Heart right ventricle (tissue), 16 donors: ENCODE results near the gene GAB2. TPM values are rescaled to one million over a fixed set of nuclear protein-coding genes. Genes with fewer than 3 reads are reported as not detected.

Experiments
- ATAC-seq, 8 donors: fragments of 200-7000 bp; cut with Tn5 transposase; one replicate each; pipeline ENCODE4 v1.9.1; 2020; ENCODE audit warnings: mild to moderate bottlenecking in 8 of 8, moderate library complexity in 8 of 8, moderate number of reproducible peaks in 1 of 8
- DNase-seq, 2 donors: peaks; one replicate each; pipeline ENCODE4 v3.0.0-alpha.2; 2020
- H3K27ac ChIP-seq, 10 donors: fragments of 200-600 bp; sonication (generic) in 2 of 10; one replicate each; pipeline versions ENCODE4 v1.5.0 to v1.8.0; 2020 to 2022; ENCODE audit warnings: mild to moderate bottlenecking in 3 of 10
- H3K27me3 ChIP-seq, 7 donors: fragments of 200-600 bp; one replicate each; pipeline ENCODE4 v1.8.0; 2021 to 2022; ENCODE audit warnings: mild to moderate bottlenecking in 2 of 7
- H3K36me3 ChIP-seq, 9 donors: fragments of 200-600 bp; sonication (generic) in 1 of 9; one replicate each; pipeline versions ENCODE4 v1.5.0 to v1.8.0; 2020 to 2022; ENCODE audit warnings: mild to moderate bottlenecking in 2 of 9
- H3K4me1 ChIP-seq, 9 donors: fragments of 200-600 bp; sonication (generic) in 1 of 9; one replicate each; pipeline versions ENCODE4 v1.5.0 to v1.8.0; 2020 to 2022; ENCODE audit warnings: mild to moderate bottlenecking in 4 of 9
- H3K4me3 ChIP-seq, 10 donors: fragments of 200-600 bp; sonication (generic) in 2 of 10; one replicate each; pipeline versions ENCODE4 v1.5.0 to v1.8.0; 2020 to 2022; ENCODE audit warnings: mild to moderate bottlenecking in 7 of 10, moderate library complexity in 2 of 10
- H3K9me3 ChIP-seq, 11 donors: fragments of 200-600 bp in 10 of 11; sonication (generic) in 2 of 11; one replicate each; pipeline versions ENCODE4 v1.5.0 to v1.8.0; 2013 to 2022; ENCODE audit warnings: mild to moderate bottlenecking in 2 of 11, control low read depth in 1 of 11, moderate library complexity in 1 of 11
- CTCF ChIP-seq, 9 donors: fragments of 200-600 bp; sonication (generic) in 2 of 9; IDR thresholded peaks; one replicate each; pipeline versions ENCODE4 v1.5.0 to v1.8.0; 2021 to 2022; ENCODE audit warnings: antibody characterized with exemption in 9 of 9, mild to moderate bottlenecking in 5 of 9, moderate library complexity in 1 of 9
- WGBS, 2 donors: extraction: QIAGEN DNeasy Blood & Tissue Kit; methylation state at CpG; one replicate each; pipeline ENCODE4 v1.1.7; 2013; ENCODE audit warnings: inconsistent platforms in 1 of 2; 5-methylcytosine and 5-hydroxymethylcytosine counted together
- intact Hi-C, 10 donors: fragments of 100-400 bp; cut with DNase I; formaldehyde crosslinking; loops; one replicate each; pipeline versions ENCODE4 v1.11.1 to v1.14.2; 2022
- polyA plus RNA-seq, 2 donors: library from polyadenylated mRNA; stranded (reverse); fragments of 200-250 nt; gene quantifications; one replicate each; pipeline ENCODE4 v1.2.3, GENCODE V29; 2013
- total RNA-seq, 10 donors: library from RNA; stranded (reverse); fragmentation: NEBNext Ultra II Directional in 3 of 10; extraction: Animal tissue kit (Norgen Biotek cat#: 25700) in 3 of 10; gene quantifications; one replicate each; pipeline versions ENCODE4 v1.2.1 to v1.2.4, GENCODE V29; 2021 to 2023
- donor health status: Arrhythmogenic right ventricular cardiomyopathy.
- donor health status: ischemic (EF 13 %, LVEDD 7.1; RV severe dilation, severe dysfunction).
- donor health status: healthy with polysubstance abuse.
- donor health status: DM: no; HTN: yes; CAD: no.
- donor health status: DM: no; HTN: no; CAD: no.
- donor health status: ischemic (EF 25% LVEDD 6.9; RV normal size, moderate dysfunction).
- donor health status: ischemic (EF 25% LVEDD 5.7; RV mildly dilated, moderate dysfunction).
- donor health status: healthy.
- donor health status: DM: yes; HTN: yes; CAD: no.
- donor health status: Ischemic cardiomyopathy.
- donor health status: ischemic (EF 35%, LVEDD 5.7; RV mildly dilated, moderate dysfunction).
- donor health status: nonischemic (EF 11% LVEDD 7.7; RV severe dilation, severe dysfunction).
- donor health status: DM: yes; HTN: yes; CAD: no.
- donor health status: PGD.
- donor health status: ischemic (EF 29% LVEDD 5.4; RV normal size, mild dysfunction).
- donor health status: nonischemic (EF 23%, LVEDD 6.1; RV moderate dilation, normal function).

GAB2 gene
- total and polyA plus RNA-seq, 12 donors = 5.0 to 44.6 (median 27.0) TPM

- Histone ChIP-seq H3K4me3 (no peak overlapping the region), H3K36me3 (peaks cover 0 to 47% (median 19%) of the 10 kb centered on the region in 9 donors), H3K9me3 (peaks cover 0 to 10% (median 0%) of the 10 kb centered on the region in 11 donors), H3K4me1 (peaks cover 11 to 42% (median 28%) of the 10 kb centered on the region in 9 donors), H3K27ac (peak overlapping the region in 6 of 10 donors; percentile 5 to 72 (median 39)), H3K27me3 (no peaks in the 10 kb centered on the region)
- intact Hi-C loops = loop anchor here in 2 of 10 donors (10.0 kb wide), 2 partner anchors 105 to 125 kb away; no protein-coding TSS in a partner anchor
- no peak for TF ChIP-seq CTCF (IDR thresholded peaks at IDR 0.05)
- 92 to 93% methylated on average over 8 of the region's 8 CpGs for WGBS, 2 donors
- DNase-seq (no peak), ATAC-seq (no peak)
Measured at GRCh38 chr11:78250099-78250498, 167.5 kb downstream of the GAB2 start.

- no peak for TF ChIP-seq CTCF (IDR thresholded peaks at IDR 0.05)
- intact Hi-C loops = no loop called here
- H3K4me3 ChIP-seq = no peak overlapping the region
- no peak for DNase-seq
- H3K4me1 ChIP-seq = peaks cover 11 to 44% (median 34%) of the 10 kb centered on the region in 9 donors
- peaks cover 0 to 10% (median 0%) of the 10 kb centered on the region in 11 donors for H3K9me3 ChIP-seq
- ATAC-seq = no peak
- no peaks in the 10 kb centered on the region for H3K27me3 ChIP-seq
- H3K27ac ChIP-seq = no peak overlapping the region
- peaks cover 0 to 47% (median 19%) of the 10 kb centered on the region in 9 donors for H3K36me3 ChIP-seq
Measured at GRCh38 chr11:78248903-78249302, 168.7 kb downstream of the GAB2 start.

GRCh38 chr11:78248191-78248590, 169.4 kb downstream of the GAB2 start:
- no peak for TF ChIP-seq CTCF (IDR thresholded peaks at IDR 0.05)
- intact Hi-C loops = no loop called here
- H3K9me3 ChIP-seq = peaks cover 0 to 10% (median 0%) of the 10 kb centered on the region in 11 donors
- no peak for ATAC-seq
- H3K27ac ChIP-seq = no peak overlapping the region
- H3K4me3 ChIP-seq = no peak overlapping the region
- DNase-seq = no peak
- H3K36me3 ChIP-seq = peaks cover 0 to 47% (median 19%) of the 10 kb centered on the region in 9 donors
- peaks cover 11 to 50% (median 40%) of the 10 kb centered on the region in 9 donors for H3K4me1 ChIP-seq
- 96 to 97% methylated on average over 3 of the region's 3 CpGs for WGBS, 2 donors
- no peaks in the 10 kb centered on the region for H3K27me3 ChIP-seq

- H3K27ac ChIP-seq = peak overlapping the region in 4 of 10 donors; percentile 17 to 54 (median 34)
Measured at GRCh38 chr11:78244546-78245255, 172.9 kb downstream of the GAB2 start.

More at GRCh38 chr11:78244546-78245255, 172.9 kb downstream of the GAB2 start:
- Histone ChIP-seq H3K9me3 (peaks cover 0 to 27% (median 10%) of the 10 kb centered on the region in 11 donors), H3K36me3 (peaks cover 0 to 41% (median 23%) of the 10 kb centered on the region in 9 donors), H3K27me3 (no peaks in the 10 kb centered on the region), H3K4me3 (no peak overlapping the region), H3K4me1 (peaks cover 0 to 19% (median 12%) of the 10 kb centered on the region in 9 donors)
- DNase-seq (no peak), ATAC-seq (peak in 3 of 8 donors; percentile 37 to 40 (median 37))
- no peak for TF ChIP-seq CTCF (IDR thresholded peaks at IDR 0.05)
- WGBS, 2 donors = 49 to 53% methylated on average over 4 of the region's 4 CpGs
- intact Hi-C loops = no loop called here
